Measurements from ENCODE around the gene NCKAP5L.
"Not testable (repeated sequence)": the region's sequence is repeated elsewhere in the genome, so short reads cannot be mapped to it uniquely, and the experiment has no call there.

The NCKAP5L gene

DNA sequence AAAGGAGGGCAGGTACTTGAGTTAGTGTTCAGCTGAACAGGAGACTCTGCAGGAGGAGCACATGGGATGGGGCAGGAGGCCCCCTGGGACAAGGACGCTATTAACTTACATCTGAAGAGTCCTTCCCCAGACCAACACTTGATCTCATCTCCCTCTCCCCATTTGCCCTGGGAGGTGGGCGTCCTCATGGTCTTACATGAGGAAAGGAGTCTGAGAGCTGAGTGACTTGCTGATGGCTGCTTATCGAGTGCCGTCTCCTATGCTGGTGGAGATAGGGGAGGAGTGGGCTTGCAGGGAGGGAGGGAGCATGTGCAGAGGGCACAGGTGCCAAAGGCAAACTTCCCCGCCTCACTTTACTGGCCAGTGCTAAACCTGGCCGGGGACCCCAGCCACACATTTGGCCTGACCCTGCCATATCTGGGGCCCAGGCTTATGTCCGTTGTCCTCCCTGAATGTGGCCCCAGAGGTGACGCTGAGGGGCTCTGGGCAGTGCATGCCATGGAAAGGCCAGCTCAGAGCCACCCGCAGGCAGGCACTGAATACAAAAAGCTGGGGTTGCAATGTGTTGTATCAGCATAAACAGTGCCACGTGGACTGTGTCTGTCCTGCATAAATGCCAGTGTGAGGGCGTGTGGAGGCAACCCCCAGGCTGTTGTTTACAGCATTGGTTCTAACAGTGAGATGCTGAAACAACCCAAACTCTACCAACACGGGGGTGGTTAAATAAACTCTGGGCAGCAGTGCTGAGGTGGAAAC is 46.1 kb upstream of the NCKAP5L start:
- no peak overlapping the region for H3K9ac ChIP-seq

DNA sequence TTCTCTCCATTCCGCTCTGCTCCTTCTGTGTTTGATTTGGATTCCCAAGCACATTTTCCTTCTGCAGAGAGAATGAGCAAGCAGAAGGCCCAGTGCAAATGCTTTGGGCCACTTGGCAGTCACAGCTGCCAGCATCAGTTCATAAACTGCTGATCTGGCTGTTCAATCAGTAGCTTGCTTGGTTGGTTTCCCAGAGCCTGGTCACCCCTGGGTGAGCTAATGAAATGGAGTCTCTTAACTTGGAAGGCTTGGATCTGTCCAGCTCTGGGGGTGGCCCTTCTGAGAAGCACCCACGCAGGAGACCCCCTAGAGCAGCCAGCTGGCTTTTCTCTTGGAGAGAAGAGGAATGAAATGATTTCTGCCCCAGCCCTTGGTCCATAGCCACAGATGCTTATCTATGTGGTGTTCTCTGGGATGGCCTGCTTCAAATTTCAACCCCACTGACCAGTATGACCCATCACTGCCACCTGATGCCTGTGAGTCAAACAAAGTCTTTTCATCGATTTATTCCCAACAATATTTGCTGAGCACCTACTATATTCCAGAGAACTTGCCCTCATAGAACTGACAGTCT is 45.2 kb upstream of the NCKAP5L start:
- TF ChIP-seq, protein P1, sequence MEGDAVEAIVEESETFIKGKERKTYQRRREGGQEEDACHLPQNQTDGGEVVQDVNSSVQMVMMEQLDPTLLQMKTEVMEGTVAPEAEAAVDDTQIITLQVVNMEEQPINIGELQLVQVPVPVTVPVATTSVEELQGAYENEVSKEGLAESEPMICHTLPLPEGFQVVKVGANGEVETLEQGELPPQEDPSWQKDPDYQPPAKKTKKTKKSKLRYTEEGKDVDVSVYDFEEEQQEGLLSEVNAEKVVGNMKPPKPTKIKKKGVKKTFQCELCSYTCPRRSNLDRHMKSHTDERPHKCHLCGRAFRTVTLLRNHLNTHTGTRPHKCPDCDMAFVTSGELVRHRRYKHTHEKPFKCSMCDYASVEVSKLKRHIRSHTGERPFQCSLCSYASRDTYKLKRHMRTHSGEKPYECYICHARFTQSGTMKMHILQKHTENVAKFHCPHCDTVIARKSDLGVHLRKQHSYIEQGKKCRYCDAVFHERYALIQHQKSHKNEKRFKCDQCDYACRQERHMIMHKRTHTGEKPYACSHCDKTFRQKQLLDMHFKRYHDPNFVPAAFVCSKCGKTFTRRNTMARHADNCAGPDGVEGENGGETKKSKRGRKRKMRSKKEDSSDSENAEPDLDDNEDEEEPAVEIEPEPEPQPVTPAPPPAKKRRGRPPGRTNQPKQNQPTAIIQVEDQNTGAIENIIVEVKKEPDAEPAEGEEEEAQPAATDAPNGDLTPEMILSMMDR (IDR thresholded peaks at IDR 0.05): no peak
- H3K9ac ChIP-seq: no peak overlapping the region

More for the DNA sequence above, 46.1 kb upstream of the NCKAP5L start:
- Histone ChIP-seq H2AFZ (no peak overlapping the region), H3K27ac (peak overlapping the region; percentile 99), H3K36me3 (ENCODE audit: control insufficient read depth, insufficient read depth, low read length) (no peaks in the 10 kb centered on the region), H3K27me3 (ENCODE audit: control insufficient read depth, insufficient read depth, low read length) (no peaks in the 10 kb centered on the region), H3K4me3 (ENCODE audit: low read depth, low read length) (peak overlapping the region; percentile 20), H3K4me2 (ENCODE audit: low read length) (peak overlapping the region; percentile 52), H3K4me1 (peaks cover 64% of the 10 kb centered on the region), H3K9me3 (ENCODE audit: control insufficient read depth, low read length) (no peaks in the 10 kb centered on the region), H3K79me2 (no peaks in the 10 kb centered on the region)
- TF ChIP-seq, protein P1 (IDR thresholded peaks at IDR 0.05): no peak

DNA sequence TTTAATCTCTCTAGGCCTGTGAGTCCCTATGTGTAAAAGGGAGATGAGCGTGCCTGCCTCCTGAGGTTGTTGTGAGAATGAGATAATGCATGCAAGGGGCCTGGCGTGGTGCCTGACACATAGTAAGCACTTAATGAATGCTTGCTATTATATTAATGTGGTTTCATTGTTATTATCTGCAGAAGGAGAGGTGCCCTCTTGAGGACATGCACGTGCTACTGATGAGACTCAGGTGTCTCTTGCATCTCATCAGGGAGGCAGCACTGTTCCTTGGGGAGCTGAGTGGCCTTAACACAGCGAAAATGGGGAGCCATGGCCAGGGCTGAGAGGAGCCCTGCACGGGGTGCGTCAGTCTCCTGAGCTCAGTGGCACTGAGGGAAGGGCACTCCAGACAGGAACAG is 44.6 kb upstream of the NCKAP5L start:
- peak overlapping the region; percentile 99 for H3K27ac ChIP-seq
- peak overlapping the region; percentile 52 for H3K4me2 ChIP-seq (ENCODE audit: low read length)
- H3K4me3 ChIP-seq (ENCODE audit: low read depth, low read length): no peak overlapping the region
- peaks cover 76% of the 10 kb centered on the region for H3K4me1 ChIP-seq
- H2AFZ ChIP-seq: no peak overlapping the region
- H3K36me3 ChIP-seq (ENCODE audit: control insufficient read depth, insufficient read depth, low read length): no peaks in the 10 kb centered on the region
- H3K9ac ChIP-seq: no peak overlapping the region
- H3K27me3 ChIP-seq (ENCODE audit: control insufficient read depth, insufficient read depth, low read length): no peaks in the 10 kb centered on the region
- H3K9me3 ChIP-seq (ENCODE audit: control insufficient read depth, low read length): no peaks in the 10 kb centered on the region
- TF ChIP-seq, protein P1 (IDR thresholded peaks at IDR 0.05): no peak
- H3K79me2 ChIP-seq: no peaks in the 10 kb centered on the region

More for the DNA sequence above, 45.2 kb upstream of the NCKAP5L start:
- Histone ChIP-seq H3K36me3 (ENCODE audit: control insufficient read depth, insufficient read depth, low read length) (no peaks in the 10 kb centered on the region), H3K27ac (peak overlapping the region; percentile 99), H3K4me2 (ENCODE audit: low read length) (peak overlapping the region; percentile 52), H3K4me1 (peaks cover 69% of the 10 kb centered on the region), H3K79me2 (no peaks in the 10 kb centered on the region), H3K9me3 (ENCODE audit: control insufficient read depth, low read length) (no peaks in the 10 kb centered on the region), H3K27me3 (ENCODE audit: control insufficient read depth, insufficient read depth, low read length) (no peaks in the 10 kb centered on the region), H2AFZ (peak overlapping the region; percentile 65), H3K4me3 (ENCODE audit: low read depth, low read length) (no peak overlapping the region)

DNA sequence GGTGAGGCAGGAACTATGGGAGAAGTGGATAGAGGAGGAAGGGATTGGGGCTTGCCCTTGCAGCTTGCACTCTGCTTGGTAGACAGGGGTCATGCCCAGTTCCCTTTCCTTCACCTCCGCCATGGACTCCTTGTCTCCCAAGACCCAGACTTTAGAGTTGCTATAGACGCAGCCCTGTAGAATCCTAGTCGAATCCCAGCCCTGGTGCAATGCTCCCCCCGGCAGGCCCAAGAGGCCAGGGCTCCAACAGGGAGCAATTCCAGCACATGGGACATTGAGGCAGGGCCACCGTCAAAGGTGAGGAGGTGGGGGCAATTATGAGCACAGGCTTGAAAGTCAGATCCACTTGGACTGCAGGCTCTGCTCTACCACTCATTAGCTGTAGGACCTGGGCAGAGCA is 44.2 kb upstream of the NCKAP5L start:
- no peak overlapping the region for H3K4me3 ChIP-seq (ENCODE audit: low read depth, low read length)
- TF ChIP-seq, protein P1 (IDR thresholded peaks at IDR 0.05): no peak
- H3K9me3 ChIP-seq (ENCODE audit: control insufficient read depth, low read length): no peaks in the 10 kb centered on the region
- peaks cover 80% of the 10 kb centered on the region for H3K4me1 ChIP-seq
- no peaks in the 10 kb centered on the region for H3K27me3 ChIP-seq (ENCODE audit: control insufficient read depth, insufficient read depth, low read length)
- H3K9ac ChIP-seq: no peak overlapping the region
- peak overlapping the region; percentile 99 for H3K27ac ChIP-seq
- H3K36me3 ChIP-seq (ENCODE audit: control insufficient read depth, insufficient read depth, low read length): no peaks in the 10 kb centered on the region
- no peaks in the 10 kb centered on the region for H3K79me2 ChIP-seq
- H3K4me2 ChIP-seq (ENCODE audit: low read length): peak overlapping the region; percentile 52
- H2AFZ ChIP-seq: no peak overlapping the region

DNA sequence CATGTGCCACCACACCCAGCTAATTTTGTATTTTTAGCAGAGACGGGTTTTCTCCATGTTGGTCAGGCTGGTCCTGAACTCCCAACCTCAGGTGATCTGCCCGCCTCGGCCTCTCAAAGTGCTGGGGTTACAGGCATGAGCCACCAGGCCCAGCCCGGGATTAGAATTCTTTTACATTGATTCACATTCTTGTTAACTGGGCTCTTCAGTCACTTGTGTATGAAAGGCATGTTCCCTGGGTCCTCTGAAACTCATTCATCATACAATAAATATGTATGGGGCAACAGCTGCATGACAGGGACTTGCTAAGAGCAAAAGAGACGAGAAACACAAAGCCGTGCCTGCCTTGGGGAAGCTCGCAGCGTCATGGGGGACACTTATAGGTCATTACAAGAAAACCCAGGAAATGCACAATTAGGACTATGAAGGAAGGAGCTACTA is 43.6 kb upstream of the NCKAP5L start:
- H3K27me3 ChIP-seq (ENCODE audit: control insufficient read depth, insufficient read depth, low read length); H3K4me2 ChIP-seq (ENCODE audit: low read length); H3K36me3 ChIP-seq (ENCODE audit: control insufficient read depth, insufficient read depth, low read length); H3K9me3 ChIP-seq (ENCODE audit: control insufficient read depth, low read length); H2AFZ ChIP-seq; H3K4me3 ChIP-seq (ENCODE audit: low read depth, low read length); H3K79me2 ChIP-seq; H3K9ac ChIP-seq: not testable (repeated sequence)
- Histone ChIP-seq H3K4me1 (peaks cover 83% of the 10 kb centered on the region), H3K27ac (peak overlapping the region; percentile 99)
